Activated T-cell treated with anti-CD3 and anti-CD28 coated beads for 48 hours (primary cell): ENCODE measurements around the gene DDRGK1.

Experiments used
- DNase-seq: peaks from one replicate; pipeline ENCODE4 v3.0.0-alpha.2; 2020; ENCODE audit warnings: low read depth

The DDRGK1 gene

GRCh38 chr20:3235666-3236324, 31.3 kb upstream of the DDRGK1 start:
- no peak for DNase-seq

GRCh38 chr20:3233991-3234498, 29.6 kb upstream of the DDRGK1 start:
- DNase-seq, result no peak

GRCh38 chr20:3233131-3233990, 28.9 kb upstream of the DDRGK1 start:
- DNase-seq, result no peak

- DNase-seq, result no peak
These were observed 27.6 kb upstream of the DDRGK1 start for GRCh38 chr20:3231889-3232588.

GRCh38 chr20:3231116-3231515, 26.6 kb upstream of the DDRGK1 start:
- no peak for DNase-seq

- no peak for DNase-seq
These were observed 25.3 kb upstream of the DDRGK1 start for GRCh38 chr20:3229798-3230197.

- DNase-seq, result no peak
These were observed 24.7 kb upstream of the DDRGK1 start for GRCh38 chr20:3229158-3229557.

- DNase-seq, result no peak
These were observed 24.2 kb upstream of the DDRGK1 start for GRCh38 chr20:3228750-3229032.

- no peak for DNase-seq
These were observed 23.7 kb upstream of the DDRGK1 start for GRCh38 chr20:3227936-3228749.

- DNase-seq, result no peak
These were observed 23.0 kb upstream of the DDRGK1 start for GRCh38 chr20:3227506-3227905.

- DNase-seq, result no peak
These were observed 22.4 kb upstream of the DDRGK1 start for GRCh38 chr20:3226864-3227263.

GRCh38 chr20:3226093-3226492, 21.6 kb upstream of the DDRGK1 start:
- DNase-seq, result no peak

- no peak for DNase-seq
These were observed 20.4 kb upstream of the DDRGK1 start for GRCh38 chr20:3224681-3225421.

- DNase-seq, result no peak
These were observed 19.7 kb upstream of the DDRGK1 start for GRCh38 chr20:3223994-3224680.

- DNase-seq, result no peak
These were observed 19.1 kb upstream of the DDRGK1 start for GRCh38 chr20:3223651-3223993.

GRCh38 chr20:3222635-3223600, 18.4 kb upstream of the DDRGK1 start:
- DNase-seq, result no peak

GRCh38 chr20:3221398-3222226, 17.1 kb upstream of the DDRGK1 start:
- DNase-seq, result no peak

- peak; percentile 78 for DNase-seq
These were observed 14.0 kb upstream of the DDRGK1 start for GRCh38 chr20:3218307-3218988.
